H1 (cell line): ENCODE results near the gene CELF1. TPM values are rescaled to one million over a fixed set of nuclear protein-coding genes. Genes with fewer than 3 reads are reported as not detected.

ENCODE experiments used
- CTCF ChIA-PET: fragments of 300-600 bp; sonication (Branson Sonifier 250); formaldehyde crosslinking; loops from one replicate; lab custom pipeline; 2021; ENCODE audit not compliant: partially characterized antibody; lab: Charles Lee
- POLR2A ChIA-PET: fragments of 300-600 bp; sonication (Branson Sonifier 250); formaldehyde crosslinking; loops from one replicate; lab custom pipeline; 2021; ENCODE audit warnings: inconsistent platforms; ENCODE audit not compliant: partially characterized antibody; lab: Charles Lee
- DNase-seq, 2 experiments: peaks; one replicate each; pipeline versions ENCODE4 v3.0.0 to v3.0.0-alpha.2; 2010 to 2022; ENCODE audit warnings: low spot score in 2 of 2, low read depth in 1 of 2, mixed read lengths in 1 of 2
- FAIRE-seq: peaks from 2 replicates; lab custom pipeline; 2011; peaks lifted over from hg19 to GRCh38; lab: Jason Lieb, UNC
- H2AFZ ChIP-seq: 2 replicates; pipeline ENCODE4 v1.8.1; 2012; ENCODE audit warnings: low read length, inconsistent platforms
- H2AK5ac ChIP-seq: 2 replicates; pipeline ENCODE4 v1.6.1; 2013; ENCODE audit warnings: low read depth, low read length
- H2BK120ac ChIP-seq: replicated peaks from 2 replicates; pipeline ENCODE3; 2013; ENCODE audit warnings: low read depth, low read length, inconsistent platforms
- H2BK12ac ChIP-seq: 2 replicates; pipeline ENCODE4 v1.6.1; 2013; ENCODE audit warnings: low read depth, low read length
- H2BK15ac ChIP-seq: 2 replicates; pipeline ENCODE4 v1.6.1; 2013; ENCODE audit warnings: low read length
- H2BK20ac ChIP-seq: 2 replicates; pipeline ENCODE4 v1.6.1; 2013; ENCODE audit warnings: low read length
- H2BK5ac ChIP-seq: 2 replicates; pipeline ENCODE4 v1.6.1; 2013; ENCODE audit warnings: low read depth, low read length
- H3K14ac ChIP-seq: 2 replicates; pipeline ENCODE4 v1.6.1; 2013; ENCODE audit warnings: inconsistent platforms; ENCODE audit not compliant: insufficient read length
- H3K18ac ChIP-seq: 2 replicates; pipeline ENCODE4 v1.6.1; 2013; ENCODE audit warnings: low read length; ENCODE audit errors: extremely low read depth
- H3K23ac ChIP-seq: 2 replicates; pipeline ENCODE4 v1.6.1; 2013; ENCODE audit warnings: inconsistent platforms; ENCODE audit not compliant: insufficient read length
- H3K23me2 ChIP-seq: 2 replicates; pipeline ENCODE4 v1.6.1; 2013; ENCODE audit warnings: low read depth, low read length
- H3K27ac ChIP-seq: 2 replicates; pipeline ENCODE4 v1.6.1; 2011; ENCODE audit warnings: low read depth, low read length, inconsistent platforms
- H3K27me3 ChIP-seq, 4 experiments: replicated peaks in 1 of 4; 1 replicate in 1 of 4; 2 replicates in 3 of 4; pipeline versions ENCODE4 v1.6.1 to v1.8.1; 2011 to 2013; ENCODE audit warnings: low read length in 3 of 4, mild to moderate bottlenecking in 3 of 4, inconsistent platforms in 2 of 4, mixed read lengths in 2 of 4, moderate library complexity in 1 of 4; ENCODE audit not compliant: control insufficient read depth in 3 of 4, insufficient read depth in 3 of 4; ENCODE audit errors: extremely low read depth in 1 of 4
- H3K36me3 ChIP-seq, 4 experiments: 2 replicates each; pipeline versions ENCODE4 v1.6.1 to v1.8.1; 2011 to 2013; ENCODE audit warnings: mild to moderate bottlenecking in 4 of 4, low read length in 3 of 4, moderate library complexity in 2 of 4, control low read depth in 1 of 4, inconsistent platforms in 1 of 4; ENCODE audit not compliant: insufficient read depth in 4 of 4, control insufficient read depth in 2 of 4
- H3K4ac ChIP-seq: replicated peaks from 2 replicates; pipeline ENCODE3; 2013; ENCODE audit warnings: low read length, low read depth, mixed read lengths, inconsistent platforms; ENCODE audit not compliant: insufficient read length
- H3K4me1 ChIP-seq, 4 experiments: replicated peaks in 1 of 4; 1 replicate in 1 of 4; 2 replicates in 3 of 4; pipeline versions ENCODE4 v1.6.1 to v1.8.1; 2011 to 2013; ENCODE audit warnings: low read length in 3 of 4, inconsistent platforms in 2 of 4, mixed read lengths in 1 of 4; ENCODE audit not compliant: insufficient read depth in 4 of 4, control insufficient read depth in 3 of 4
- H3K4me2 ChIP-seq, 2 experiments: 2 replicates each; pipeline versions ENCODE4 v1.6.1 to v1.8.1; 2011 to 2013; ENCODE audit warnings: low read depth in 2 of 2, low read length in 2 of 2, control low read depth in 1 of 2, inconsistent platforms in 1 of 2, mild to moderate bottlenecking in 1 of 2; ENCODE audit not compliant: insufficient read depth in 1 of 2
- H3K4me3 ChIP-seq, 4 experiments: fragments of 200-600, 300-600 bp in 1 of 4; sonication (generic), shearing (Covaris generic), sonication (Bioruptor Twin) in 1 of 4; 2 replicates each; pipeline versions ENCODE4 v1.5.1 to v1.8.1; 2011 to 2016; ENCODE audit warnings: low read length in 4 of 4, low read depth in 3 of 4, control low read depth in 2 of 4, inconsistent platforms in 2 of 4, mild to moderate bottlenecking in 2 of 4, mixed read lengths in 1 of 4, moderate library complexity in 1 of 4; ENCODE audit not compliant: insufficient read depth in 2 of 4; ENCODE audit errors: extremely low read depth in 1 of 4
- H3K56ac ChIP-seq: replicated peaks from 2 replicates; pipeline ENCODE3; 2013; ENCODE audit warnings: low read depth, mild to moderate bottlenecking, mixed read lengths, low read length, inconsistent platforms; ENCODE audit not compliant: insufficient read length
- H3K79me1 ChIP-seq: 2 replicates; pipeline ENCODE4 v1.6.1; 2013; ENCODE audit warnings: low read depth, low read length, control low read depth
- H3K79me2 ChIP-seq, 2 experiments: 2 replicates each; pipeline versions ENCODE4 v1.6.1 to v1.8.1; 2012 to 2013; ENCODE audit warnings: low read length in 2 of 2, mild to moderate bottlenecking in 2 of 2, inconsistent platforms in 1 of 2; ENCODE audit not compliant: insufficient read depth in 2 of 2, control insufficient read depth in 1 of 2
- H3K9ac ChIP-seq, 4 experiments: replicated peaks in 1 of 4; 1 replicate in 1 of 4; 2 replicates in 3 of 4; pipeline versions ENCODE4 v1.6.1 to v1.8.1; 2011 to 2013; ENCODE audit warnings: low read depth in 3 of 4, low read length in 3 of 4, control low read depth in 2 of 4, mild to moderate bottlenecking in 2 of 4, moderate library complexity in 2 of 4, inconsistent platforms in 1 of 4; ENCODE audit errors: extremely low read depth in 1 of 4
- H3K9me3 ChIP-seq, 2 experiments: 2 replicates each; pipeline versions ENCODE4 v1.6.1 to v1.8.1; 2012 to 2013; ENCODE audit warnings: mild to moderate bottlenecking in 2 of 2, moderate library complexity in 2 of 2, control low read depth in 1 of 2, inconsistent platforms in 1 of 2, low read depth in 1 of 2, low read length in 1 of 2, mixed read lengths in 1 of 2; ENCODE audit not compliant: insufficient read depth in 2 of 2
- H4K20me1 ChIP-seq, 2 experiments: replicated peaks in 1 of 2; 2 replicates each; pipeline versions ENCODE3 to v1.8.1; 2011 to 2013; ENCODE audit warnings: inconsistent platforms in 2 of 2, low read length in 2 of 2, mild to moderate bottlenecking in 1 of 2; ENCODE audit not compliant: insufficient read depth in 2 of 2, control insufficient read depth in 1 of 2
- H4K5ac ChIP-seq: 2 replicates; pipeline ENCODE4 v1.6.1; 2013; ENCODE audit warnings: low read length, low read depth, mixed read lengths, inconsistent platforms; ENCODE audit not compliant: insufficient read length
- H4K8ac ChIP-seq: 2 replicates; pipeline ENCODE4 v1.8.0; 2013; ENCODE audit warnings: mild to moderate bottlenecking, moderate library complexity, low read length, inconsistent platforms; ENCODE audit not compliant: insufficient read depth; ENCODE audit errors: extremely low read depth
- H4K91ac ChIP-seq: replicated peaks from 2 replicates; pipeline ENCODE3; 2013; ENCODE audit warnings: low read length, mixed read lengths, inconsistent platforms; ENCODE audit not compliant: insufficient read length
- CBX8 ChIP-seq: fragments of 300-800, 300-1000 bp; sonication (generic); IDR thresholded peaks from 2 replicates; pipeline ENCODE4 v1.7.1; 2016; ENCODE audit warnings: low read depth, low read length, borderline replicate concordance
- CHD1 ChIP-seq: IDR thresholded peaks from 2 replicates; pipeline ENCODE4 v1.6.1; 2012; ENCODE audit warnings: low read depth, low read length, improper control_type of control experiment
- GTF2F1 ChIP-seq: IDR thresholded peaks from 2 replicates; pipeline ENCODE4 v1.6.1; 2012; ENCODE audit warnings: low read depth, low read length, improper control_type of control experiment, borderline replicate concordance
- HDAC6 ChIP-seq: IDR thresholded peaks from one replicate; pipeline ENCODE4 v1.7.1; 2012; ENCODE audit warnings: low read depth, mild to moderate bottlenecking, inconsistent platforms, low read length, moderate library complexity
- JUND ChIP-seq: IDR thresholded peaks from 2 replicates; pipeline ENCODE4 v1.6.1; 2011; ENCODE audit warnings: mild to moderate bottlenecking, improper control_type of control experiment, low read length
- RBBP5 ChIP-seq: IDR thresholded peaks from 2 replicates; pipeline ENCODE4 v1.7.1; 2012; ENCODE audit warnings: low read depth, mild to moderate bottlenecking, inconsistent platforms, low read length, moderate library complexity, borderline replicate concordance
- RNF2 ChIP-seq: fragments of 200-900, 300-1000 bp; sonication (generic); IDR thresholded peaks from 2 replicates; pipeline ENCODE4 v1.7.1; 2016; ENCODE audit warnings: borderline replicate concordance, low read depth, mild to moderate bottlenecking, antibody characterized with exemption, low read length; ENCODE audit not compliant: poor library complexity, severe bottlenecking; ENCODE audit errors: missing control alignments
- ZNF274 ChIP-seq: IDR thresholded peaks from 2 replicates; pipeline ENCODE4 v1.7.0; 2012; ENCODE audit warnings: low read length, borderline replicate concordance; ENCODE audit errors: extremely low read depth
- WGBS, 2 experiments: shearing (Covaris generic) in 1 of 2; methylation state at CpG; one replicate each; pipeline versions ENCODE4 v1.1.6 to v1.1.7; 2013 to 2015; ENCODE audit warnings: low lambda C conversion rate in 2 of 2, mixed read lengths in 2 of 2, inconsistent platforms in 1 of 2, low coverage in 1 of 2, missing lambda C conversion rate in 1 of 2; ENCODE audit not compliant: insufficient replicate concordance in 2 of 2, insufficient coverage in 1 of 2, insufficient read length in 1 of 2; ENCODE audit errors: extremely low coverage in 1 of 2, missing lambda C conversion rate in 1 of 2; 5-methylcytosine and 5-hydroxymethylcytosine counted together
- polyA plus RNA-seq, 7 experiments: library from polyadenylated mRNA; depleted of rRNA in 3 of 7; stranded (reverse) in 5 of 7; unstranded in 2 of 7; fragments of >200 nt in 5 of 7; fragments of 200-250 nt in 2 of 7; gene quantifications; 1 replicate in 5 of 7; 2 replicates in 1 of 7; 4 replicates in 1 of 7; pipeline versions ENCODE4 v1.2.1 to v1.2.3, GENCODE V29; 2011 to 2013; ENCODE audit warnings: missing spikeins in 2 of 7, mixed read lengths in 2 of 7
- total RNA-seq: library from RNA; stranded (reverse); fragmentation: NEBNext Ultra II Directional; extraction: Animal tissue kit (Norgen Biotek cat#: 25700); gene quantifications from 2 replicates; pipeline ENCODE4 v1.2.1, GENCODE V29; 2021

CELF1 gene
- total and polyA plus RNA-seq, 2 of the 8 experiments (the other 6 are each of a cell fraction or from before 2014, with no cell fraction given) = 131 to 197 TPM

DNA sequence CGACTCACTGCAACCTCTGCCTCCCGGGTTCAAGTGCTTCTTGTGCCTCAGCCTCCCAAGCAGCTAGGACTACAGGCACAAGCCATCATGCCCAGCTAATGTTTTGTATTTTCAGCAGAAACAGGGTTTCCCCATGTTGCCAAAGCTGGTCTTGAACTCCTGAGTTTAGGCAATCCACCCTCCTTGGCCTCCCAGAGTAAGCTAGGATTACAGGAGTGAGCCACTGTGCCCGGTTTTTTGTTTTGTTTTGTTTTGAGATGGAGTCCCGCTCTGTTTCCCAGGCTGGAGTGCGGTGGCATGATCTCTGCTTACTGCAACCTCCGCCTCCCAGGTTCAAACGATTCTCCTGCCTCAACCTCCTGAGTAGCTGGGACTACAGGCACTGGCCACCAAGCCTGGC lies 41.0 kb downstream of the CELF1 start:
- no peak overlapping the region for H3K27ac ChIP-seq

More for the DNA sequence above, 41.0 kb downstream of the CELF1 start:
- H3K9ac ChIP-seq = no peak overlapping the region
- no peak overlapping the region for H3K4ac ChIP-seq
- H2BK120ac ChIP-seq = no peak overlapping the region
- no peak overlapping the region for H2AK5ac ChIP-seq
- no peaks in the 10 kb centered on the region for H3K9me3 ChIP-seq
- no peak overlapping the region for H4K8ac ChIP-seq
- H4K5ac ChIP-seq = no peak overlapping the region
- no peak overlapping the region for H2BK12ac ChIP-seq
- H3K56ac ChIP-seq = no peak overlapping the region
- no peak overlapping the region for H3K4me3 ChIP-seq
- H2BK20ac ChIP-seq = no peak overlapping the region
- ChIA-PET POLR2A (interaction anchor here (0.7 to 1.9 kb wide), 4 partner anchors 10 to 32 kb away, joined by 3 to 10 read pairs (median 4); no protein-coding TSS in a partner anchor), CTCF (interaction anchor here (1.1 kb wide), 2 partner anchors 17 to 22 kb away, joined by 3 read pairs; no protein-coding TSS in a partner anchor)
- no peaks in the 10 kb centered on the region for H3K27me3 ChIP-seq
- no peak overlapping the region for H2AFZ ChIP-seq
- H4K91ac ChIP-seq = no peak overlapping the region
- 86% methylated on average over 7 of the region's 7 CpGs; no CpG with 5 or more reads in 1 of the 2 experiments for WGBS, 2 experiments
- DNase-seq (no peak), FAIRE-seq (no peak)
- no peak overlapping the region for H3K14ac ChIP-seq
- TF ChIP-seq ZNF274 = no peak
- TF ChIP-seq HDAC6 = no peak
- TF ChIP-seq JUND = no peak
- no peak for TF ChIP-seq RNF2
- TF ChIP-seq CHD1 = no peak
- TF ChIP-seq GTF2F1 = no peak
- TF ChIP-seq RBBP5 = no peak
- TF ChIP-seq CBX8 = no peak
- H3K18ac ChIP-seq = no peak overlapping the region
- no peak overlapping the region for H2BK15ac ChIP-seq
- H4K20me1 ChIP-seq = peaks cover 15 to 23% of the 10 kb centered on the region in 2 experiments
- no peak overlapping the region for H3K23ac ChIP-seq
- peaks cover 4 to 21% (median 14%) of the 10 kb centered on the region in 4 experiments for H3K4me1 ChIP-seq
- H2BK5ac ChIP-seq = no peak overlapping the region
- H3K79me1 ChIP-seq = peaks cover 10% of the 10 kb centered on the region; the same call in 1 of the 2 replicates
- H3K23me2 ChIP-seq = no peaks in the 10 kb centered on the region; the same call in 1 of the 2 replicates
- H3K4me2 ChIP-seq = no peak overlapping the region
- H3K36me3 ChIP-seq = no peaks in the 10 kb centered on the region; a peak in 1 of 8 replicates
- peaks cover 21 to 96% of the 10 kb centered on the region in 2 experiments for H3K79me2 ChIP-seq
